K562 (cell line): ENCODE results near the gene UCP1.

ENCODE experiments used
- NR4A1 ChIP-seq, 2 experiments: fragments of 250-450 bp in 1 of 2; fragments of 450-650 bp in 1 of 2; sonication (Bioruptor Pico) in 1 of 2; IDR thresholded peaks; 2 replicates each; pipeline versions ENCODE4 v1.4.0 to v1.6.1; 2016 to 2020; ENCODE audit warnings: mild to moderate bottlenecking in 2 of 2, missing compliant biosample characterization in 1 of 2, missing genetic modification characterization in 1 of 2, moderate library complexity in 1 of 2
- ZNF324 ChIP-seq: fragments of 250-450 bp; sonication (Bioruptor Pico); IDR thresholded peaks from 2 replicates; pipeline ENCODE4 v1.4.0; 2020; ENCODE audit warnings: mild to moderate bottlenecking

GRCh38 chr4:140611854-140612253 is 43.1 kb upstream of the UCP1 start:
- TF ChIP-seq ZNF324 (CRISPR knock-in tag) = no peak
- no peak for TF ChIP-seq NR4A1 (CRISPR knock-in tag; IDR thresholded peaks at IDR 0.05)
- TF ChIP-seq NR4A1 (tag; IDR thresholded peaks at IDR 0.05) = no peak
